Medulla oblongata (tissue), 1 donor: ENCODE data around the gene SNTG2.

Experiments
- DNase-seq: peaks from one replicate; pipeline ENCODE4 v3.0.0-alpha.2; 2015; ENCODE audit errors: extremely low spot score

Gene SNTG2

DNA sequence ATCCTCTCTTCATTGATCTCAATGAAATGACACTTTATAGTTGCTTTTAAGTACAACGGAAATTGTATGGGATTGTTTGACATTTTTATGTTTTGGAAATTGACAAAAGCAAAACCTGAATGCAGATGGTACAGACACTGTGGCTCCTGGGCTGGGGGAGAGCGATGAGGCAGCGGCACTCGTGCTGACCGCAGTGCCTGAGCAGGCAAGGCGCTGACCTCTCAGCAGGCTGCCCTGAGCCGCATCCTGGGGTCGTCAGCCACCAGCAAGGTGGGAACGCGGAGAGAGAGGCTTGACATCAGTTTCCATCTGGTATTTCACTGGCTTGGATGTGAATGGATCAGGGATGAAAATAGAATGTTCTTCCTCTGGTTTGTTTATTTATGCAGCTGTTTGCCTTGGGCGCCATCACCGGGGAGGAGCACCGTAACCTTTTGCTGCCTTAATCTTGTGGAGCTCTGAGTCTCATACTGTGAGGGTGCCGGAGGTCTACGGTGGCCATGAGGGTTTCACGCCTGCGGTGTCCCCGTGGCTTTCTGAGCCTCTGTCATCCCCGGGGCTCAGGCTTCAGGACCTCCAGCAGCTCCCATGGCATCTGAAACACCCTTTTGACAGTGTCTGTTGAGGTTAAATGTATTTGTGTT, 367.8 kb downstream of the SNTG2 start:
- DNase-seq: no peak

DNA sequence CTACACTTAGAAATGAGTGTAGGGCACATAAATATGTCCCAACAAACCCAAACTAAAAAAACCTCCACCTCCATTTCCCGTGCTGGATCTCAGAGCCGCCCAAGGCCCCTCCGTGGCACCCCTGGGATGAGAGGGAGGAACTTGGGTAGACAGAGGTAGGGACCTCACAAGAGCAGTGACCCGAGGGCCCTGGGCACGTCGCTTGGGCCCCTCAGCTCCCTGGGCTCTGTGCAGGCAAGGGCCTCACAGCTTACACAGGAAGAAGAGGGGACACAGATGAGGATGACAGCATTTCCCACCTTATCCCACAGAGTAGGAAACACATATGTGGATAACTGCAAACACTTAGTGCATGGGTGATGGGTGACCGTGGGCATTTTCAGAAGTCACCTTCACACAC, 368.7 kb downstream of the SNTG2 start:
- no peak for DNase-seq

GRCh38 chr2:1321321-1321720, 370.7 kb downstream of the SNTG2 start:
- DNase-seq: no peak

GRCh38 chr2:1324884-1325283, 374.2 kb downstream of the SNTG2 start:
- DNase-seq: no peak

GRCh38 chr2:1328684-1329083, 378.0 kb downstream of the SNTG2 start:
- DNase-seq: no peak

- peak; percentile 4 for DNase-seq
Observed at GRCh38 chr2:1339388-1340140, 388.9 kb downstream of the SNTG2 start.

GRCh38 chr2:1340141-1340512, 389.5 kb downstream of the SNTG2 start:
- DNase-seq: peak; percentile 34

DNA sequence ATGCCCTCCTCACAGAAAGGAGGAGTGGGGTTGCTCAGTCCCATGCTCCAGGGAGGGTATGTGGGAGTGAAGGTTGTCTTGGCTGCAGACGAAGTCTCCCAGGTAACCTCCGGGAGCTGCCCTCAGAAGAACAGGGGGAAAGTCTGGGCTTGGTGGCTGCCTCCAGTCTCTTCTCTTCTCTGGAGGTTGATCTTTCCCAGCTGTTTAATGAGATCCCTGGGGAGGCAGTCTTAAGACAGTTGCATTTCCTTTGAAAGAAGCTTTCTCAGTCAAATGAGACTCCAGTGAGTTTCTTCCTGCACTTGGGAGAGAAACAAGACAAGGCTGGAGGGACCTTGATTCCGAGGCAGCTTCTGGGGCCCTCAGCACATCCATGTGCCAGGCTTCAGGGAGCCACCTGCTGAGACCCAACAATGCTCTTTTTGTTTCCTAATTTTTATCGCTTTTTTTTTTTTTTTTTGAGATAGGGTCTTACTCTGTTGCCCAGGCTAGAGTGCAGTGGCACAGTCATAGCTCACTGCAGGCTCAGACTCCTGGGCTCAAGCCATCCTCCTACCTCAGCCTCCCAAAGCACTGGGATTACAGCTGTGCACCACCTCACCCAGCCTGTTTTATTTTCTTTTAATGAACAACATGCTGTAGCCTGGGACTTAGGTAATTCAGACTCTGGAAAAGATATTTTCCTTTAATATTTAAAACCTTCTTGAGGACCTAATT, 390.9 kb downstream of the SNTG2 start:
- DNase-seq: no peak

DNA sequence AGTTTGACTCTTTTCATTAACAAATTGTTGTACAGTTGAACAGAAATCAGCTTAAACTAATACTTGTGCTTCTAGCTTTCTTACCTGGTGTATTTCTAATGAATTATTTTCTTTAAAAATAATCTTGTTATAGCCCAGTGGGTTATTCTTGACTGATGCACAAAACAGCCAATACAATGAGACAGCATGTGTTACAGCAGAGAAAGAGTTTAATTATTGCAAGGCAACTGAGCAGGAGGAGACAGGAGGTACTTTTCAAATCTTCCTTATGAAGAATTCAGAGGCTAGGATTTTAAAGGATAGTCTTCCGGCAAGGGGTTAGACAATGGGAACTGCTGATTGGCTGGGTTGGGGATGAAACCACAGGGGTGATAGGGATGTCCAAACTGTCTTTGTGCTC, 398.1 kb downstream of the SNTG2 start:
- DNase-seq: no peak

- no peak for DNase-seq
Observed at GRCh38 chr2:1350111-1350510, 399.5 kb downstream of the SNTG2 start.

DNA sequence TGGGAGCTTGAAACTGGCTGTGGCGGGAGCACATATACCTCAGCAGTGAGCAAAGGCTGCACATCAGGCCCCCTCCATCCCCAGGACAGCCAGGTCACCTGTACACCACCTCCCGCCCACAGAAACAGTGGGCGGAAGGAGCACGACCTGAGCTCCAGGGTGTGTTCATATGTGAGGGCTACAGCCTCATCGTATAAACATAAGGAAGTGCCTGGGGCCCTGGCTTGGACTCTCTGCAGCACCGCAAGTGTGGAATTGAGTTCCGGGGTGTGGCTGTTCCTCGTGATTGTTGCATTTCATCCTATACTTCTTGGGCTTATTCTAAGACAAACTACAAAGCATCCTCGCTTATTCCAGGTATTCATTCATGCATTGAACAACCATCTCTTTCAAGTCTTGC, 402.5 kb downstream of the SNTG2 start:
- no peak for DNase-seq

DNA sequence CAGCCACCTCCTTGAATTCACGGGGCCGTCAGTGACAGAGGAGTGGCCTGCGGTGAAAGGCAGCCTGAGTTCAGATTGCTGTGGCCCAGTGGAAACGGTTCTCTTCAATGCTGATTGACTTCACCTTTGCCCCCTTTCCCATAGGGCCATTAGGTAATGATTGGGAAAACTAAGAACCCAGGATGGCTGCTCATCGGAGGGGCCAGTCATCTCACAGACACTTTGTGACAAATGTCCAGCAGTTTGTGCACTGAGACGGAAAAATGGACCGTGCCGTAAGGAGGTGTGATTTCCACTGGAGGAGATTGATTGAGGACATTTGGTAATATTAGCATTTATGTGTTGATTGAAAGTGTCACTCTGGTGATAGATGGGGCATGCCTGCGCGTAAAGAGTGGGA, 402.9 kb downstream of the SNTG2 start:
- no peak for DNase-seq

GRCh38 chr2:1360144-1360543, 409.5 kb downstream of the SNTG2 start:
- DNase-seq: no peak

DNA sequence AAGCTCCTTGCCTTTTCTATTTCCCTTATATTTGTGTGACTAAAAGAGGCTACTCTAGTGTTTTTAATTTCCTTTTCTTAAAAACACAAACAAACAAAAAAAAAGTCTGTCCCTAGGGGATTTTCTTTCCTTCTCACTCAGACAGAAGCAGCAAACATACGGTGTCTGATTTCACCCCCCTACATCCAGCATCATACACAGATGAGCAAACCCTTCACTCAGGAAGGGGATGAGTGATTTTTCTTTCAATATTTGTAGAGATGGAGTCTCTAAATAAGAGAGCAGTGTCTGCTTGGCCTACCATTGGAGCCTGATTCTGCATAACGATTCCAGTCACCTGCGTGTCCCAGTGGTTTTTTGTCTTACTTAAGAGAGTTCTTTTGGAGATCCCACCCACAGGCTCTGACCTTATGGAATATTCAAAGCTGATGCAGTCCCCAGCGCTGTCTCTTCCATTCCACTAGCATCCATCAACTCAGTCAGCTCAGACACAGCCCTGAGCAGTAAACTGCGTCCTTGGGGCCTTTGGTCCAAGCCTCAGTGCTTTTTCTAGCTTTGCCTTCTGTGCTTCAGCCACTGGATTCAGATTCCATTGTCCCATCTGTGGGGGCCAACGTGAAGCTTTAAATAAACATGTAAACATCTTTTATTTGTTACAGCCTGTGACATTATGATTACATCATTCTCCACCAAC, 410.1 kb downstream of the SNTG2 start:
- no peak for DNase-seq

GRCh38 chr2:1363367-1363766, 412.7 kb downstream of the SNTG2 start:
- DNase-seq: no peak

- peak; percentile 84 for DNase-seq
Observed at GRCh38 chr2:1366546-1367134, 416.0 kb downstream of the SNTG2 start.

DNA sequence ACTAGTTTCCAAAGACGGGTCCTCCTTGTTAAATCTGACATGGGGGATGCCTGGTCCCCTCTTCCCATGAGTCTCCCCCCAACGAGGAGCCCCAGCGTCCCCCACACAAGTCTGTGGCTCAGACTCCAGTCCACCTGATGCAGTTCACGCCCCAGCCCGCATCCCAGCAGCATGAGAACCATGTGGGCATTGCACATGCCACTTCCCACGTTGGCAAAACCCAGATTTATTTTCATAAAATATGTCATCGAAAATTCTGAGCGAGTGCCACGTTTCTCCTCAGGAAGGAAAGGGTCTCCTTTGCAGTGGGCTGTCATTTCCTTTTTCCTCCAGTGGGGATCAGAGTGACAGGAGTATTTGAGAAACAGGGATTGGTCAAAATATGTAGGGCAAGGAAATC, 417.0 kb downstream of the SNTG2 start:
- no peak for DNase-seq

DNA sequence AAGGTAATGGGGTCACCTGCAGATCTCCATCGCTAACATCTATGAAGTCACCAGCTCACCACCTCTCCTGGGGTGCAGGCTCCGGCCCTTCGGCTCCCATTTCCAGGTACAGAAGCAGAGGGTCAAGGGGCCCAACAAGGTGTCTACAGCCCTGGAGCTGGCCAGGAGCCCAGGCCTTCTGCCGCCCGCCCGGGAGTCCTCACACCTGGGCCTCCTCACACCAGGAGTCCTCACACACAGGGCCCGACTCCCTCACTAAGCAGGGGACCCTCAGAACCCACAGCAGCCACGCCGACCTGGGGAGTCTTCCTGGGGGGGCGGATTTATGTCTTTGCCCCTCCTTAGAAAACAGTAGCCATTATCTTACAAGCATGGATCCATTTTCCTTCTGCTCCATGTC, 419.3 kb downstream of the SNTG2 start:
- no peak for DNase-seq

GRCh38 chr2:1370461-1370860, 419.8 kb downstream of the SNTG2 start:
- DNase-seq: no peak

- no peak for DNase-seq
Observed at GRCh38 chr2:1371082-1371481, 420.4 kb downstream of the SNTG2 start.

DNA sequence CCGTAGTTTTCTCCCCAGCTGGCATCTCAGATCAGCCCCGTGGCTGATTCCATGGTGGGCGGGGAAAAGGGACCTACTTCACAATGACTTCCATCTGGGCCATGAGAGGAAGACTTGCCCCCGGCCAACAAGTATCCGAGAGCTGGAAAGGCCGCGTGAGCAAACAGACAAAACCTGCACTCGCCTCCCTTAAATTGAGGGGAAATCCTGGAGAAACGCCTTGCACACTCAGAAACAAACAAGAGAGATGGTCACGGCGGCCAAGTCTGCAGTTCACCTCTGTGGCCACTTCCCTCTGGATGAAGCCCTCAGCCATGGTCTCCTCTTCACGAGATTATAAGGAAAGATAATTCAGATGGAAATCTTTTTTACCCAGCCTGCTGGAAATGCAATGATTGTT, 423.2 kb downstream of the SNTG2 start:
- DNase-seq: no peak

- DNase-seq: no peak
Observed at GRCh38 chr2:1374287-1374686, 423.6 kb downstream of the SNTG2 start.
